T-helper 9 cell (primary cell): ENCODE data around the gene BLMH.

Experiments used
- DNase-seq: peaks from one replicate; pipeline ENCODE4 v3.0.0-alpha.2; 2020

Gene BLMH

DNA sequence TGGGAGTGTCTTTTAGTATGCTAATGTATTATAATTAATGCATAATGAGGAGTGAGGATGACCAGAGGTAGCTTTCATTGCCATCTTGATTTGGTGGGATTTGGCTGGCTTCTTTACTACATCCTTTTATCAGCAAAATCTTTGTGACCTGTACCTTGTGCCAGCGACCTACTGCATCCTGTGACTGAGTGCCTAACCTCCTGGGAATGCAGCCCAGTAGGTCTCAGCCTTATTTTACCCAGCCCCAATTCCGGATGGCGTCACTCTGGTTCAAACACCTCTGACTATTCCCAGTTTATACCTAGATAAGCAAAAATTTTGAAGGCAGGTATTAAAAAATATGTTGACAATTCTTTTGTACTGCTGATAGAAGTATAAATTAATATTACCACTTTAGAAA is 10.5 kb upstream of the BLMH start:
- no peak for DNase-seq

DNA sequence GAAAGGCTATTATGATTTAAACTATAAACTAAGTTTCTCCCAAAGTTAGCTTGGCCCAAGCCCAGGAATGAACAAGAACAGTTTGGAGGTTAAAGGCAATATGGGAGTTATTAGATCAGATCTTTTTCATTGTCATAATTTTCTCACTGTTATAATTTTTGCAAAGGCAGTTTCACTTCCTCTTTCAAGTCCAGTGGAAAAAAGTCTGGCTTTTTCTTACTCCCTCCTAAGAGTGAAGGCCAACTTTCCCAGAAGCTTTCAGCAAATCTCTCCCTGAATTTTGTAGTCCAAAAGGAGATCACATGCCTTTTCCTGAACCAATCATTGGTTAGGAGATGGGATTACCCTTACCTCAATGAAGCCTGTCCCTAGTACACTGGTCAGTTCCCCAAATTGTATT is 9.1 kb upstream of the BLMH start:
- DNase-seq: no peak

DNA sequence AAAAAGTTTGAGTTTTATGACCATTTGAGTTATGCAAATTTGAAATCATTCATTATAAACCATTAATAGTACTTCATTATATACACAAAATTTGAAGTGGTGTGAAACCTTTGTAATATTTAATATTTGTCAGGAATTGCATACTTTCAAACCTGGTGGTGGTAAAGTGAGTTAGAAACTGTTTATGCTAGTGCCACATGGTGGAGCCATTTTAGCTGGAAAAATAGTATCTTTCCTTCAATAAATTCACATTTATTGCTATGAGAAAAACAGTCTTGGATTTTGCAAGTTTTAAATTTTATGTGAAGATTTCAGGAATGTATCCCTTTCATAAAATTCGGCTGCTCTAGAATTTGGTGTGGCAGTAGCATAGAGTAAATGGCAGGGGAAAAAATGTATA is 7.3 kb upstream of the BLMH start:
- no peak for DNase-seq

DNA sequence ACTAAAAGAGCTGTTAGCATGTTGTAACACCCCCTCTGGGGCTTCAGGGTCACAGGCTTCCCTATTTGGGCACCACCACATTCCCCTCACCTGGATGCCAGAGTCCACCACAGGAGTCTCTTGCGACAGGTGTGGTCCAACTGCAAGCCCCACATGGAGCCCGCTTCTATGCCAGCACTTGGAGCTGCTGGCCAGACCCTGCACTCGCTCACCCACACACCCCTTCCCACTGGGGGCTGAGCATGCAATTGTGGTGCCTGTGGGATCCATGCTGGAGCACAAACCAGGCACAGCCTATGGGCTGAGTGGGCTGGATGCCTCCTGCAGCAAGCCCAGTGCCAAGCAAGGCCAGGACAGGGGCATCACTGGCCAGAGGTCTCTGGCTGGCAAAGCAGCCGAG is 6.0 kb upstream of the BLMH start:
- DNase-seq: no peak

DNA sequence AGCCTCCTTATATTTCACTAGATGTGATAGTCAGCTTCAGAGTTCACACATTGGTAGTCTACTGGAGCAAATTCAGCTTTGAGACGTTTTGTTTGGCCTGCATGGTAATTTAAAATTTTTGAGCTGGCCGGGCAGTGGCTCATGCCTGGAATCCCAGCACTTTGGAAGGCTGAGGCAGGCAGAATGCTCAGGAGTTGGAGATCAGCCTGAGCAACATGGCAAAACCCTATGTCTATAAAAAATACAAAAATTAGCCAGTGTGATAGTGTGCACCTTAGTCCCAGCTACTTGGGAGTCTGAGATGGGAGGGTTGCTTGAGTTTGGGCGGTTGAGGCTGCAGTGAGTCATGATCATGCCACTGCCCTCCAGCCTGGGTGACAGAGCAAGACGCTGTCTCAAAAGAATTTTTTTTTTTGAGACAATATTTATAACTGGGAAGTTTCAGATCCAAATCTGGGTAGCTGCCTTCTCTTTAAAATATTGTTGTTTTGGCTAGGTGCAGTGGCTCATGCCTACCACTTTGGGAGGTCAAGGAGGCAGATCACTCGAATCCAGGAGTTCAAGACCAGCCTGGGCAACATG is 4.8 kb upstream of the BLMH start:
- DNase-seq: no peak

DNA sequence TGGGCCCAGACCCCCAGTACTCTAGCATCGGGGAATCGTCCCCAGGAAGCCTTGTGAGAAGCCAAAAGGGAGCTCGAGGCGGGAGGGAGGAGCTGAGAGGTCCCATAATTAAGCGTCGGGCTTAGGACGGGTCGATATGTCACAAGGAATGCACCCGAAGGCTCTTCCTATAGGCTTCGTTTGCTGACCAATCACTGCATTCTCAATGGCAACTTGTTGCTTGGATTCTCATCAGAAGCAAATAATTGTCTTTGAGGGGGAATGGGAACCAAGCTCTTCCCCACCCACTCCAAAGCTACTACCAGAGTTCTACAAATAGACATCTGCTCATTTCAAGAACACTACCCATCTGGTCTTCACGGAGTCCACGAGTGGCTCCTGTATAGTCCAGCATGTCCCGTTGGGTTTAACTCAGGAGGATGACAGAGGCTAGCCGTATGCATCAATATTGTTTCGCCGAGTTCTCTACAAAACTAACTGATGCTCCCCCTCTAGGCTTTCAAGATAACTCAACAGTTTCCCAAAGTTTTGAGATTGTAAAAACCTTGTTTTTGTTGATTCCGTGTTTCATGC is 628 bp upstream of the BLMH start:
- DNase-seq: no peak

DNA sequence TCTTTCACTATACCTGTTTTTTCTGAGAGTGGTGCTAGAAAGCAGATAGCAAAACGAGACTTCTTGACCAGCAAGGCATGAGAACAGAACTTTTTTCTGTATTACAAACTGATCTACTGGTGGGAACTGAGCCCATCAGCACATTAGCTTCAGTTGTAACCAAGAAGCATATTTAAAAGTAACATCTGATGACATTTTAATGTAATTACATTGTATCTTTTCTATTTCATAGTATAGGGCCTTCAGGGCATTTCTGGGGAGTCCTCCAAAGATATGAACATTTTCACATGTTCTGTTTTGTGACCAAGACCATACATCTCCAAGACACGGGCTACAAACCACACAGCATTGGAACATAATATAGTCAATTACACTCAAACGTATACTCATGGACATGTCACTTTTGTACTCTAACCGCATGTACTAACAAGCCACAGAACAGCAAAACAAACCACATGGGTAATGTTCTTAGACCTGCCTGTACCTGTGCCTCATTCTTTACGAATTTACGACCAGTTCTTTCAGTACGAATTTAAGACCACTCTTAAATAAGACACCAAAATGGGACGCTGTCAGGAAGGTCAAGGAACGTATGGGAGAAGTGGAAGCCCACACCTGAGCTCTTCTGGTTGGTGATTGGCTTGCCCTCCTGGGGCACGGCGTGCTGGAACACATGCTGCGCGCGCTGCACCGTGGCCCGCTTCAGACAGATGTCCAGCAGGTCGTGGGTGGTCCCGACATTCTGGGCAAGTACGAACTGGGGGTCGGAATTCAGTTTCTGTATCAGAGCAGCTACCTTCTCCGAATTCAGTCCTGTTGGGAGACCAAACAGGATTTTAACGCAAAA is 825 bp downstream of the BLMH start:
- DNase-seq: peak; percentile 6

DNA sequence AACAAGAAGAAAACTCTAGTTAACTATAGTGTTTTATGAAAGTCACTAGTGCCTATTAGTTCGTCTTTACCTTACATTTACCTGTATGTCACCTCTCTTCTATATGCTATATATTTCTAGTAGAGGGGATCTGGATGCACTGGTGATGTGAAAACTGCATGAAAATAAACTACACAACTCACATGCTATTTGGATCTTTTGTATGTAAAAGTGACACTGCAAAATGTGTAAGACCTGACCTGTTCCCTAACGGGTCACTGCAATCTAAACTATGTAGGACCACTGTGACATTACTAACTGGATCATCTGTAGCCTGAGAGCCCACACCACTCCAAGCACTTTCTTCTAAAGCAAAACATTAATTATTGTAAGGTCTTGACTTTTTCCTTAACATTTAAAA is 1.7 kb downstream of the BLMH start:
- DNase-seq: no peak

DNA sequence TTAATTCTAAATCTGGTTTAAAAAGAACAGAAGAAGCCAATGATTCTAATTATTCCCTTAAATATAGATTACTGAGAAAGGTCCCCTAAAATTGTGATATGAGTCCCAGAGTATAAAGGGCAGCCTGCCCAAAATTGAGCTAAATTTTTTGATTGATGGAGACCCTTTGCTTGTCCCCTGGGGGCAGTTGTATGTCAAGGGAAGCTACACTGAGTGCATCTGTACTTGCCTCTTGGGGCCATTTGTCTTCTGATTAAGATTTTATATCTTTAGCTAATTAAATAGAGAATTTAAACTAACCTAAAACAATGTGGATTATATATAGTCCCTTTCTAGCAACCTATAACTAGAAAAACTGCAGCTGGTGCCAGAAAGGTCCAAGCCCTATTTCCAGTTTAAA is 12.6 kb downstream of the BLMH start:
- no peak for DNase-seq

DNA sequence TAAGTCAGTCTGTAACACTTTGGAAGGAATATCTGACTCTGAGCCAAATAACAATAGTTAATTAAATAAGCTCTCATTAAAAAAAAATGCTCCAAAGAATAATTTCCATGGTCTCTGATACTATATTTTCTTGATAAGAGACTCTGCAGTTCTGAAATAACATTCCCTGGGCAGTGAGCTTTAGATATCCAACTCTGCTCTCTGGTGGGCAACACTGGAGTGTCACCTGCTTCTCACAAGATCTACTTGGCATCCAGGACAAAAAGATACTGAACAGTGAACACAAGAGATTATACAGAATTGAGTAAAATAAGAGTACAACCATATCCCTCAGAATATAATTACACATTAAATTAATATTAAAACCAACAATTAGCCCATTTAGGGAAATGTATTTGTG is 13.7 kb downstream of the BLMH start:
- no peak for DNase-seq

DNA sequence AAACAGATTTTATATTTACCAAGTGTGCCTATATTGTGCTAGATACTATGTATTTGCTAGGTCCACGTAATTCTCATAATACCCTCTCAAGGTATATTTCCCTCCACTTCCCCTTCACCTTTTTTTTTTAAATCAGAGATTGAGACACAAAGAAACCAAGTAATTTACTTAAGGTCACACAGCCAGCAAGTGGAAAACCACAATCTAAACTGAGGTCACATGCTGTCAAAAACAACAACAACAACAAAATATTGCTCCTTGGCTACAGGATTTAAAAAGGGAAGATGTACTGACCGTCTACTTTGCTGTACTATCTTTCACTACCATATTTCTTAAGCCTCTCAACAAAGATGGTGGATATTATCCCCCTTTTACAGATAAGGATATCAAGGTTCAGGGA is 15.8 kb downstream of the BLMH start:
- no peak for DNase-seq

DNA sequence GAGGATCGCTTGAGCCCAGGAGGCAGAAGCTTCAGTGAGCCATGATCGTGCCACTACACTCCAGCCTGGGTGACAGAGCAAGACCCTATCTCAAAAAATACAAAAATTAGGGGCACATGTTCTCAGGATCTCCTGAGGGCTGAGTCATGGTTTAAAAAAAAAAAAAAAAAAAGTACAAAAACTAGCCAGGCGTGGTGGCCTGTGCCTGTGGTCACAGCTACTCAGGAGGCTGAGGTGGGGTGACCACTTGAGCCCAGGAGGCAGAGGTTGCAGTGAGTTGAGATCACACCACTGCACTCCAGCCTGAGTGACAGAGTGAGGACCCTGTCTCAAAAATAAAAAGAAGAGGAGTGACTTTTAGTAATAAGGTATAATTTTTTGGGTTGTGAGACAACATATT is 16.9 kb downstream of the BLMH start:
- no peak for DNase-seq

DNA sequence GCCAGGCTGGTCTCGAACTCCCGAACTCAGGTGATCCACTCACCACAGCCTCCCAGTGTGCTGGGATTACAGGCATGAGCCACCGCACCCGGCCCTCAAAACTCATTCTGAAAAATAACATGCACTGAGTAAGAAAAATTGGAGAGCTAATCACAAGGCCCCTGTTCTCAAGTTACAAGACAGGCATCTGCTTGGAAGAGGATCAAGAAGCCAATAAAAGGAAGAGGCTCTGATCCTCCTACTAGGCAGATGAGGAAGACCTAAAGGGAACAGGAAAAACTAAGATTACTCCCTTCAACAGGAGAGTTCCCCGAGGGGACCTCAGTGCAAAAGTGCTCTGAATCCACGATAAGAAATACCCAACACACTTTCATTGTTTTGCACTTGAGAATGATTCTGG is 18.4 kb downstream of the BLMH start:
- DNase-seq: no peak

DNA sequence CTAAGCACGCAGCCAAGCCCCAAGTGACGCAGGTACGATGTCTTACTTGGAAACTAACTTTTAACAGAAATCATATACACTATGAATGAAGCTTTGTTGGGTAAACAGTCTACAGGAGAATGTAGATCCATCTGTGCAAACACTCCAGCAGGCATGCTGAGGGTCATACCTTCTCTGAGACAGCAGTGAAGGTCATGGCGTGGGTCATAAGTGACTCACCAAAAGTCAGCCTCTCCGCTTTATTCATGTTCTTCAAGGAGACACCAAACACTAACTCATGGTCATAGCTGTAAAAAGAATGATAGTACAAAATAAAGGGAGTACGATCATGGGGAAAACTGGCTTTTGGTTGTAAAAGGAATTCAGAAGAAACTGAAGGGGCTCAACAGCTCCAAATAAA is 20.6 kb downstream of the BLMH start:
- no peak for DNase-seq

DNA sequence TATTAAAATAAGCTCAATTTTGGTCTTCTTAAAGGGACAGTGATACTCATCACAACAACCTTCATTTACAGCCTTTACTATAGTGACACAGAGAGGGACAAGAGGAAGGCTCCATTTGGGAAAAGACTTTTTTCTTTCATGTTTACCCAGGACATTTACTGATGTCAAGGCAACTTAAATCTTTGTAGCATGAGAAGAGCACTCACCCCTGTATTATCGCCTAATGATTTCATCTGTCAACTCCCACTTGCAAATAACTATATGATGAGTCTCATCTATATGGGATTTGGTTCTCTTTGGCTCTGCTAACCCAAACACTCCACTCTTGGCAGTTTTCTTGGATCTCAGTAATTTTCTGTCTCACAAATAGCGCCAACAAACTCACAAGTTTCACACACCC is 24.1 kb downstream of the BLMH start:
- DNase-seq: no peak

DNA sequence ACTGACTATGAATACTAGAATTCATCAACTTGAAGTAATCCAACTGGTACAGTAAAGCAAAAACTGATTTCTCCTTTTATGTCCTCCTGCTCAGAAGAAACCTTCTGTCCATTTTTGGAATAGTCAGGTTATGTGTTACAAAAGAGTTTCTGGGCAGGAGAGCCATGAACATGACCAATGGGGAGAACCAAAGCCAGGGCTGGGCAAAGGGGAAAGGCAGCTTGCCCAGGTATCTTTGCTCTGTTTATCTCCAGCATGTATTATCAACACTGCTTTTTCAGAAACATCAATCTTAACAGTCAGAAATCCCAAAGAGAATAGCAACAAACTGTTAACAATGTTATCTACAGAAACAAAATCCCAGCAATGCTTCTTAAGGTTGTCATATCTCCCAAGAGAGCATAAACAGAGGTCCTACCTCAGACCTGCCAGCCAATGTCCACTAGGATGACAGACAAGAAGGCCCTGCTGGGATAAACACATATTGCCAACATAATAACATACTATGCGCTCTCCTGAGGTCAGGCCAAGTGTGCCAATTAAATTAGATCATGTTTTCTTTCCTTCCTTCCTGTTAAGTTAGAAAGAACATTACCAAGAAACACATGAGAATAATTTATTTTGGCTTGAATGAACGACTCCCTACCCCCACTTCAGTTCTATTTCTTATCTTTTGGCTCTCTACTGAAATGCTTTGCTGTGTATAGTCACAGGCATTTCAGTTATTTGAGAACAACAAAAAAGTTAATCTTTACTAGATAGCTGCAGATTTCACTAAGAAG is 28.0 kb downstream of the BLMH start:
- no peak for DNase-seq

DNA sequence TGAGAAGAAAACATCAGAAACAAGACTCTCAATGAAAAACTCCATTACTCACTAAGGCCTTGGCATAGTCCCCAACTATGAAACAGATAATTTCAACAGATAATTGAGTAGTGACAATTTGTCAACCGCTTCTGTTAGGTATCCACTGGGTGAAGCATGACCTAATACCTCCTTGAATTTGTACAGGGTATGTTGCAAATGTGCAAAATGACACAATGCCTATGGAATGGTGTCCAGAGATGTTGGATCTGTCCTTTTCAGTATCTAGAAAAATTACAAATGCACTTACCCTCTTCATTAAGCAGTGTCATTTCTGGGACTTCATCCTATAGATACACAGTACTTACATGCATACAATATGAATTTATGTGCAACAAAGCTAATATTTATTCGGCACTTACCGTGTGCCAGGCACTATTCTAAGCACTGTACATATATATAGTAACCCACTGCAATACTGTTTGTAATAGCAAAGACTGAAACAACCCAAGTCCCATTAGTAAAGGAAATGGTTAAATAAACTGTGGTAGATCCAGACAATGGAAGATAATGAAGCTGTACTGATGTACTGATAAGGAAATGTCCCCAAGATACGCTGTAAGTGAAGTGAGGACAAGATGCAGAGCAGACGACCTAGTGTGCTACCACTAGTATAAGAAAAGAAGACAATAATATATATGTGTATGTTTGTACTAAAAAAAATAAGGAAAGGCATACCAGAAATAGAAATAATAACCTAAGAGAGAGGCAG is 34.8 kb downstream of the BLMH start:
- no peak for DNase-seq

DNA sequence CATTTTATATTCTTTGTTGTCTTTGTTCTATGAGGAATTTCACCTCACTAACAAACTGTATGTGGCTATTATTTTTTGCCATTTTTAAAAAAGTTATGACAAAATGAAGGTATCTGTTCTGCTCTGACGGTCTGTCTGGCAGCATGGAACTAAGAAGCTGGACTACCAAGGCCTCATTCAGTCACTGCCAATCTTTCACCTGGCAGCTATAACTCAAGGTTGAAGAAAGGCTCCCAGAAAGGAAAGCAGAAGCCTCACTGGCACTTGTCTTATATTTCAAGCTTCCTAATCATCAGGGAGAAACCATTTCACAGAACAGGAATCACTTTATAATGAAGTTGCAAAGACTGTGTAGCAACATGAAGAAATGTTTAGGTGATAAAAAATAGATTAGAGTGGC is 37.6 kb downstream of the BLMH start:
- DNase-seq: no peak

DNA sequence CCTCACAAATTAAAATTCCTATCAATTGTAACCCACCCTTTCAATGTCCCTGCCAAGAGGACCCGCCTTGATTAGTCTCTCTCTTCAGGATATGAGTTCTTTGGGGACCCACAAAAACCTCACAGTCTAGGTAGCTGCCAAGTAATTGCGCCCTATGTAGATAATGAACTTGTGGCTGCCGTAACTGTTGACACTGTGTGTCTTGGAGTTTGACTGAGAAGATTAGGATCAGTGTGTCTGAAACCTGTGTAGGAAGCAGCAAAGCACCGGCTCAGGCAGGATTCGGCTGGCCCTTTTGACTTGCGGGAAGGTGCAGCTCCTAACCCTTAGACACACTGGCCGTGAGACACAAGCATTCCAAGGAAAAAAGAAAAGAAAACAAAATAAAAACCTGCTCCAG is 38.4 kb downstream of the BLMH start:
- DNase-seq: no peak

DNA sequence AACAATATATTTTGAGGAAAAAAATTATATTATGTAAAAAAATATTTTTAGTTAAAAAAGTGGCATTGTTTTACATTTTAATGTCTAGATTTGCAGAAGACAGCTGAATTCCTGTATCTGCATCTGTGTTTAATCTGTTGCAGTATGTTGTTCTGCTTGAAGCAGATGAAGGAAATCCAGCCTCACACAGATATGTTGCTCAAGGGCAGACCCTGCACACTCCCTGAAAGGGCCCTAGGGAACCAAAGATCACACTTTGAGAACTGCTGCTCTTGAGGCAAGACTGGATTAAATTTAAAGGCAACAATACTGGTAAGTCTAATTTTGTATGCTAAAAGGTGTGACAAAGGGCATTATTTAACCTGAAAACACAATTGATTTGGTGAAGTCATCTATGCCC is 39.8 kb downstream of the BLMH start:
- DNase-seq: no peak

DNA sequence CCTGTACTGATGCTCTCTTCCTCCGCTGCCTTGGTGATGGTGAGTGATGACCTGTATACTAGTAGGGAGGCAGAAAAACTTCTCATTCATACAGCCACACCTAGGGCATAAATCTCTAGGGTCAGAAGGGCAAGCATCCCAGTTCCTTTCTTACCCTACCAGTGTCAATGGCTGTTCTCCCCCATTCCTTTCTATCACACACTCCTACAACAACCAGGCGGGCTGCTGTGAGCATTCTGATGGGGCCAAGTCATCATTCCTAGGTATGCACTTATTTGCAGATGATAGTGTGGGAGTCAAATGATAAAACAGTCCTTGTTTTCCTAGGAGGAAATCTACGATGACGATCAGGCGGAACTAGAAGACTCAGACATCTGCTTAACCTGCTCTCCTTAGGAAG is 42.3 kb downstream of the BLMH start:
- DNase-seq: no peak

DNA sequence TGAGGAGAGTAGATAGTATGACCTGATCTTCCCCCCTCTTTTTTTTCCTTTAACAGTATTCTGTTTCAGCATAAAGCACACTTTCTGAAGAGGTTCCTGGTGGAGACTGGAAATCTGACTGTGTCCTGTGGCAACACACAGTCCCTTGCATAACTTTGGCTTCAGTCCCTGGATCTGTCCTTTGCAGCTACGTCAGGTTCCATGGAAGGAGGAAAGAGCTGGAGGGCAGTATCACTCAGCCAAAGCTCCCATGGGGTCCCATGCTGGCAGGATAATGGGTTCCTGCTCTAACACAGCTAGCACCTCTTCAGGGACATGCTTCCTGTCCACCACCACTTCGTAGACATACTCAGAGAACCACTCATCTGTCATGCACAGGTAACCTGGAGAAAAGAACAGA is 43.0 kb downstream of the BLMH start:
- DNase-seq: no peak

DNA sequence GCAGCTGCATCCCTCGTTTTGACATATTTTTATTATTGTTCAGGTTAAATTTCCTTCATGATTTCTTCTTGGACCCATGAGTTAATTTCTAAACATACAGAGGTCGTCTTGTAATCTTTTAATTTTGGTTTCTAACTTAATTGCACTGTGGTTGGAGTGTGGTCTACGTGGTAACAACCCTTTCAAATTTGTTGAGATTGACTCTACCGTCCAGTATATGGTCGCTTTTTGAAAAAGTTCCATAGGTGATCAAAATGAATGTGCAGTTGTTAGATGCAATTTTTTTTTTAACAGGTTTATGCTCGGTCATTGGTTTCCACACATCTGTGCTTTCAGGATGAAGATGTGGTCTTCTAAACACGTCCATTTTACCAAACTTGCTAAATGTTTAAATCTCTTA is 45.3 kb downstream of the BLMH start:
- no peak for DNase-seq
